A673 (cell line): Measurements from ENCODE around the gene DMD.

Experiments used
- CTCF ChIP-seq: fragments of 300-800, 200-600 bp; sonication (generic); conservative IDR thresholded peaks from 2 replicates; pipeline ENCODE4 v1.5.1; 2017; ENCODE audit warnings: low read depth, mild to moderate bottlenecking, antibody characterized with exemption, low read length, moderate library complexity, mixed read lengths
- EZH2 ChIP-seq: fragments of 200-600 bp; sonication (generic); IDR thresholded peaks from 2 replicates; pipeline ENCODE4 v1.6.1; 2017; ENCODE audit warnings: borderline replicate concordance, low read depth, mild to moderate bottlenecking, mixed read lengths, antibody characterized with exemption, low read length; ENCODE audit not compliant: poor library complexity, severe bottlenecking

GRCh38 chrX:32618154-32618553 lies 593.2 kb downstream of the DMD start:
- TF ChIP-seq EZH2 (no peak), CTCF (no peak)
